Fibroblast of the aortic adventitia (primary cell): ENCODE results near the gene GDI1. TPM values are rescaled to one million over a fixed set of nuclear protein-coding genes. Genes with fewer than 3 reads are reported as not detected.
"Not testable (repeated sequence)": the region's sequence is repeated elsewhere in the genome, so short reads cannot be mapped to it uniquely, and the experiment has no call there.

Experiments used
- DNase-seq: peaks from one replicate; pipeline ENCODE4 v3.0.0-alpha.2; 2010; ENCODE audit warnings: low read depth
- H3K4me3 ChIP-seq: 2 replicates; pipeline ENCODE4 v1.5.1; 2011; ENCODE audit warnings: low read depth, mild to moderate bottlenecking, control low read depth, low read length, moderate library complexity
- CTCF ChIP-seq: IDR thresholded peaks from 2 replicates; pipeline ENCODE4 v1.5.1; 2011; ENCODE audit warnings: mild to moderate bottlenecking, low read length, control low read depth, inconsistent platforms; ENCODE audit not compliant: insufficient read depth
- total RNA-seq: library from RNA; depleted of rRNA; stranded (reverse); fragments of >200 nt; gene quantifications from 2 replicates; pipeline ENCODE4 v1.2.3, GENCODE V29; 2012; ENCODE audit warnings: low replicate concordance

Gene GDI1
- 53.9 and 115 TPM in 2 replicates for total RNA-seq

- peak; percentile 23 for DNase-seq
Observed at GRCh38 chrX:154436983-154437752, at the start of gene GDI1. Gene GDI1 (plus strand): TSS chrX:154437154. CDS start chrX:154437255, 101 bp downstream.

GRCh38 chrX:154388094-154388493, 48.9 kb upstream of the GDI1 start:
- not testable (repeated sequence) for H3K4me3 ChIP-seq, DNase-seq

More at GRCh38 chrX:154436983-154437752, at the start of gene GDI1:
- no peak for TF ChIP-seq CTCF
- peak within 1 kb of the TSS; percentile 77 for H3K4me3 ChIP-seq

GRCh38 chrX:154388649-154389048, 48.3 kb upstream of the GDI1 start:
- not testable (repeated sequence) for DNase-seq, H3K4me3 ChIP-seq

GRCh38 chrX:154389812-154390747, 46.9 kb upstream of the GDI1 start:
- not testable (repeated sequence) for DNase-seq
- H3K4me3 ChIP-seq = peak overlapping the region; percentile 57

GRCh38 chrX:154396363-154396762, 40.6 kb upstream of the GDI1 start:
- DNase-seq = not testable (repeated sequence)

GRCh38 chrX:154396973-154397887, 39.7 kb upstream of the GDI1 start:
- peak; percentile 55 for DNase-seq
- no peak for TF ChIP-seq CTCF
- peak overlapping the region; percentile 66 for H3K4me3 ChIP-seq

More at GRCh38 chrX:154396363-154396762, 40.6 kb upstream of the GDI1 start:
- H3K4me3 ChIP-seq = not testable (repeated sequence)

GRCh38 chrX:154397888-154398667, 38.9 kb upstream of the GDI1 start, which contains the start of gene RPL10:
Gene RPL10 (plus strand): TSS chrX:154398377. CDS start chrX:154398520, 143 bp downstream.
- peak; percentile 98 for DNase-seq
- no peak for TF ChIP-seq CTCF
- H3K4me3 ChIP-seq = peak within 1 kb of the TSS; percentile 71
